GM18868 (cell line): ENCODE data around the gene PPFIBP2.

Experiments
- ATAC-seq: cut with Tn5 transposase; IDR thresholded peaks from one replicate; pipeline ENCODE4 v1.9.1; 2021; ENCODE audit warnings: mild to moderate bottlenecking, moderate library complexity; ENCODE audit not compliant: unreplicated experiment

The PPFIBP2 gene

DNA sequence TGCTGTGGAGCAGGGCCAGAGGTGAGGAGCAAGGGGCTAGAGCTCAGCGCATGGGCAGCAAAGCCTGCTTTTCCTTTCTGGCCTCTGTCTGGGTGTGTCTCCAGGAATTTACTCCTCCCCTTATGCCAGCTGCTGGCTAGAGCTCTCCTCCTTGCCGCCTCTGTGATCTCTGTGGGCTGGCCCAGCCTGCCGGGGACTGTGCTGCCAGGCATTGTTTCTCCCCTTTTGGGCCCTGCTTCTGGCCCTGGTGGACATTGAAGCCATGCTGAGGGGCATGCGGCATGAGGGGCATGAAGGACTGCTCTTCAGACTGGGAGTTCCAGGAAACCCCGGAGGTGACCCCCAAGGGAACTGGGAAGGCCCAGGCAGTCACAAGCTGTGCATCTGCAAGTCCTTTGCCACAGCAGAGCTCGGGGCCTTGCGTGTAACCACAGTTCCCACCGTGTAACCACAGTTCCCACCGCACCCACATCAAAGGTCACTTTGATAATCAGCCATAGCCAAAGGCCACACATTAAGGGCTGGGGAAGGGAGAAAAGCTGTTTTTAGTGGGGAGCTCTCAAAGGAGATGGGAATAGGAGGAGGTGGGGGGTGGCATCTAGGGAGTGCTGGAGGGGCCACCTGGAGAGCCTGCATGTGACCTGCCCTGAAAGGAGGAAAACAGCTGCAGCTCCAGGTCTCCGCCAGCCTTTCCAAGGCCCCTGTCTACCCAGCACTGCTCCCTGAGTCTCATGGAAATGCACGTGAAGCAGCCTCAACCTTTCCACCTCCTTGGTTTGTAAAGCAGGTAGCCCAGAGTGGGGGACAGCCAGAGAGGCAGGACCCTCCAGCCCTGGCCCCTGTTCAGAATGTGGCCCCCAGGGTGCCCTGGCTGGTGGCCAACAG, 62.3 kb downstream of the PPFIBP2 start:
- ATAC-seq, result no peak

DNA sequence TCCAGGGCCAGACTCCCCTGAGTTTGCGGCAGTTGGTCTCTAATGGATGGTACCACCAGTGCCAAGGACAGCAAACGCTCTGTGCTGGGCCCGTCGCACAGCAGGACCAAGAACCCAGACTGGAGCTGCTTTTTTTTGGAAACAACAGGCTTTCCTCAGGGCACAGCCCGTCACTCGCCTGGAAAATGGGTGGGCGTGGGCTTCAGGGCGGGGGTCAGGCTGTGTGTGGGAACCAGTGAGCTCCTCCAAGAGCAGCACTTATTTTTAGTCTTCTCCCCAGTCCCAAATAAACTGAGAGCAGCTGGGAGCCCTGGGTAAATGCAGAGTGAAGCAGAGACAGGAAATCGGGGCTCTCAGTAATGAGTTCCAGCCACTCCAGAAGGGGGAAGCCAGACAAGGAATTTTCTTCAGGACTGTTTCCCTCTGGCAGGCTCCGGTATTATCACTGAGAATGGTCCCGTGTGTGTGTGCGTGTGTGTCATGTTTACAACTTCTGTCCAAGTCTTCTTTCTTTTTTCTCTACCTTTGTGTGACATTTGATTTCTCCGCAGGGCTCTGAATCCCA, 63.0 kb downstream of the PPFIBP2 start:
- ATAC-seq, result no peak

DNA sequence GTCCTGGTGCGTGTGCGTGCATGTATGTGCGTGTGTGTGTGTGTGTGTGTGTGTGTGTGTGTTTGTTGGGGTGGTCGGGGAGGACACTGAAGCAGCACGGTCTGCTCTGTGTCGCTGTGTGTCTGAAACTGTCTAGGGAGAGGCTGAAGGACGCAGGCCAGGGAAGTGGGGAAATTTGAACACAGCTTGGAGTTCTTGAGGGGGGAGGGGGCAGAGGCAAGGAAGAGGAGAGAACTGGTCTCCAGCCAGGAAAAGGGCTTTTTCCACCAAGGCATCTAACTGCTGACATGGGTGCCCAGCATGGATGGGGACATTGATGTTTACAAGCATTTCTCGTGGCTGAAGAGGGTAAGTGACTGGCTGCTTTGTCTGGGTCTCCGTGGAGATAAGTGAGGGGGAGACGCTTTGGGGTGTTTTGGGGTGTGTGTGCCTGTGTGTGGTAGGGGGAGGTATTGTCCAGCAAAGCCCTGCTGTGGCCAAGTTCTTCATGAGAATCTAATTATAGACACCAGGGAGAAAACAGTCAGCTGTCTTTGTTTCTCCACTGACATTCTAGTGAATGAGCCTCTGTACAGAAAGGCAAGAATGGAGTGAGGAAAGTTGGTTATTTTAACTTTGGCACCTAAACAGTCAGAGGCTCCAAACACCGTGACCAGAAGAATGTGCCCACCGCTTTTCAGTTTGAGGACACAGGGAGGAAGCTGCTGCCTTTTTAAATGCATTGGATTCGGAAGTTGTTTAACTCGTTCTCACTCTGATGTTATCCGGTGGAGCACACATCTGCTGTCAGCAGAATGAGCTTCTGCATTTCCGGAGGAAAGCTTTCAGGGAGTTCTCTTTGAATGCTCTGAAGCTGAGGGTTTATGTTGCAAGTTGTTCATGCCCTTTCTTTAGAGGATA, 63.7 kb downstream of the PPFIBP2 start:
- ATAC-seq, result peak; percentile 55

DNA sequence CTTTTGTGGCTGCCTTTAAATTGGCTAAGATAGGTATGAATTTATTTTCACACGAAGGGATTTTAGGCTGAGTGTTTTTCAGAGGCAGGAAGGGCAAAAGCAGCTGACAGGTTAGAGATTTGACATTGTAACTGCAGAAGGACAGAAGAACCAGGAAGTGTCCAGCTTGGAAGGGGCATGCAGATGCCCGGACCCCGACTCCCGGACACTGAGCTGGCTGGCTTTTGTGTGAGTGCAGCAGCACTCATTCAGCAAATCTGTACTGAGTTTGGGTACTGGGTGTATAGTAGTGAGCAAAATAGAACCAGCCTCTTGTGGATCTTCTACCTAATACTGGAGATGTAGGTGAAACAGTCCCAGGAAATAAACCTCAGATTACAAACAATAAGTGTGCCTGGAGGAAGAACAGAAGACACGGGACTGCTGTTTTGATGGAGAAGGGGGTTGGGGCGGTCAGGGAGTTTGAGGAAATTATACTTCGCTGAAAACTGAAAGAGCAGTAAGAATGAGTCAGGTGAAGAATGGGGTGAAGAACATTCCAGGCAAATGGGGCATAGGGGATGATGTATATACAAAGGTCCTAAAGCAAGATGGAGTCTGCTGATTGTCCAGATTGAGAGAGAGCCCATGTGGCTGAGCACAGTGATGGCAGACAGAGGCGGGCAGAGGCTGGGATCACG, 64.6 kb downstream of the PPFIBP2 start:
- ATAC-seq, result no peak

DNA sequence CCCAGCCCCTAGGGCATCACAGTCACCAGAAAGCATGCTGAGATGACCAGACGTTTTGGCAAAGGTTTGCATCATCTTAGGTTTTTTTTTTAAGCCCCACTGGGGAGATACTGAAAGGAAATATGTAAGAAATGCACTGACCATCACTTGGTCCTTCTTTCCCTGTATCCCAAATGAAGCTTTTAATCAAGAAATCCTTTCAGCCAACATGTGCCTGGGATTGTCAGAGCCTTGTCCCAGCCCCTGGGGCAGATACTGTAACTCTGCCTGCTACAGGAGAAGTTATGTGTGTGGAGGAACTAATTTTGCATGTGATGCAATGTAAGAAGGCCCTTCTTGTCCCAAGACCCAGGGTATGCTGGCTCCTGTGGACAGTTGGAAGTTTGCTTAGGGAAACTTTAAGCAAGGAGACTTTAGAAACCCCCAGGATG, 65.6 kb downstream of the PPFIBP2 start:
- no peak for ATAC-seq

DNA sequence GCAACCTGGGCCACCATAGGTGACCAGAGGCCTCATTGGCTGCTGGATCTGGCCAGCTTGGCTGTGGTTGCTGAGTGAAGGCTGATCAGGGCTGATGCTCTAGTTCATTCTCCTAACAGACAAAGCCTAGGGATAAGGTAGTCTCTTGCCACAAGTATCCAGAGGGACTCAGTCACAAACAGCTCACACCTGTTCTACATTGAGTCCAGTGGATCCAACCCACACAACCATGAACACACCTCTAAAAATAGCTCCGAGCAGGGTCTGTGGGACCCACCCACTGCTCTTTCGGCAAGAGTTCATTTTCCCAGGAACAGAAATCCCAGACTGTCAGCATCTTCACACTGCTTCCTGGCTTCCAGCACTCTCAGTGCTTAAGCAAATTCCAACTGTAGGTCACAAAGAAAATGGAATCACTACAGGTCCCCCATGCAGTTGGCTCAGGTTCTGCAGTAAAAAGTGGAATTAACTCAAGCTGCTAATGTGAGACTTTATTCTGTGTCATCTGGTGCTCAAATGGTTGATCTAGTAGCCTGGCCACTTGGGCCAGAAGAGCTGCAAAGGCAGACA, 67.3 kb downstream of the PPFIBP2 start:
- no peak for ATAC-seq

DNA sequence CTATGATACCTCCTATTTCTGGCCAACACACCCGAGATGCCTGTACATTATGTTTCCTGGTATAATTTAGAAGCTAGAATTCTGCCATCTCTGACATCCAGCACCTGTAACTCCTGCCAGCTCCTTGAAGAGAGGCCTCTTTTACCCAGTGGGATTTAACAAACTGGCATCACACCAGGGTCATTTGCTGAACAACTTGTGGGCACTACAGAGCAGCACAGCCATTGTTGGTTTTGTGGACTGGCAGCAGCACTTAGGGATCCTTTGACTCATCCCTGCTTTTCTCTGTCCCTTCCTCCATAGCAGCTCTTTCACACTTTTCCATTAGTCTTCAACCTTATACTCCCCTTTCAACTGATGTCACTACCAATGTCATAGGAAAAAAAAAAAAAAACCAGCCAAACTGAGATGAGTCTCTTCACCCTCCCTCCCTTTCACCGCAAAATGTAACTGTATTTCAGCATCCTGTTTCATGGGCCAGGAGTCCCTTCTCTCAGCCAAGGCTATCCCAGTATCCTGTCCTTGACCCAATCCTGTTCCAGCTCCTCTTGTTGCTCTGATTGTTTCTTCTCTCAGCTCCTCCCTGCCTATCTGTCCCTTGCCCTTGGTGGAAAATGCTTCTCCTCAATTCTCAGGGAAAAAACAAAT, 68.7 kb downstream of the PPFIBP2 start:
- no peak for ATAC-seq

DNA sequence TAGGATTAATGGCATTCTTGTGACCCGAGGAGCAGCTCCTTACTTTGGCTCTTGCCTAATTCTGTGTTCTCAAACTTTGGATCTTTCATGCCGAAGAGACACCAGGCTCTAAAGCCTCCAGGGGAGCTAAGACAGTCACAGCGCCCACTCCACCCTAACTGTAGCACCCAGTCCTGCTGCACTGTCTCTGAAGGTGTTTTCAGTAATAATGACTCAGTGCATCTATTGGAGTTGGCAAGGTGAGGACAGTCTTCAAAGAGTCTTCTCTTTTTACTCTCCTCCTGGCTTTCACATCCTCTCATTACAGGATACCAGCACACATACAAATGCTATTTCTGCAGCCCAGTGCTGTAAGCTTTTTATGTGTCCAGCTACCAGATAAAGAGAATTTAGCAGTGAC, 69.4 kb downstream of the PPFIBP2 start:
- ATAC-seq, result peak; percentile 39

DNA sequence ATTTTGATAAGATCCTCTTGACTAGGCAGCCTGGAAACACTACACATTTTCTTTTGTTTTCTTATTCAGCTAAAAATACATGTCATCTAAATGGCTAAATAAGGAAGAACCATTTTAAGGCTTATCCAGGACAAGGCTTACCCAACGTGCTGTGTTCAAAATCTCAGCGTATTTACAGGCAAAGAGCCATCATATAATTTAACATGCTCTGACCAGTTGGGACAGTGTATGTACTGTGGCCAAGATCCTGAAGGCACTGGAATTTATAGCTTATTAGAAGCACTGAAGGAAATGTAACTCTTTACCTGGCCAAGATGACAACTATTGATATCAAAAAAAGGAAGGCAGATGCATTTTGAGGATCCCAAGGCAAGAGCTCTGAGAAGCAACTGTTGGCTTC, 71.1 kb downstream of the PPFIBP2 start:
- no peak for ATAC-seq

DNA sequence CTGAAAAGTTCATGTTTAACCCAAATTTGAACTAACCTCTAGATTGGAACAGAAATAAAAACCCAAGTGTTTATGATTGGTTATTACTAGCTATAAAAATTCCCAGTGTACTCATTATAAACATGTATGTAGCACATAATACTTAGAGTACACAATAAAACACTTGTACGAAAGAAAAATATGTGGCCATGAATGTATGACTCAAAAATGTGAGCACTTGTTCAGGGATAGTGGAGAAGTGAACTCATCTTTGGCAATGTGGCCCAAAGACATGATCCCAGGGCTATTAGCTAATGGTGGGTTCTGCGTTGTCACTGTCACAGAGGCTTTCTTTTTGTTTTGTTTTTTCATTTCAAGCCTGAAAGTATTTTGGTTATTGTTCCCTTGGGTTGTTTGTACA, 72.0 kb downstream of the PPFIBP2 start:
- ATAC-seq, result no peak

DNA sequence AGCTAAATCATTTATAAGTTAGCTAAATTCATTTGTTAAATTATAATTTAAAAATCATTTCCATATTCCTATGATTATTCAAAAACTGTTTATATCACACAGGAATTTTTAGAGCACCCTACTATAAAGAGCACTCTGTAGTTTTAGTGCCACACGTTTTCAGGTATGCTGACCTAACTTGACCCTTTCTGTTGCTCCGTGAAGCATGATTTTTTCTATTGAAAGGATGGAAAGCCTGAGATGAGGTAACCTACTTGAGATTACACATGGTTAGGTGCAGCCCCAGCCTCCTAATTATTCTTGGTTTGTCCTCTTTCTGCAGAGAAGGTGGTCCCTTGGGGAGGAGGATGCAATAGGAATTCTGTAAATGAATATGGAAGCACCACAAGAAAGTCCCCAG, 72.6 kb downstream of the PPFIBP2 start:
- no peak for ATAC-seq

DNA sequence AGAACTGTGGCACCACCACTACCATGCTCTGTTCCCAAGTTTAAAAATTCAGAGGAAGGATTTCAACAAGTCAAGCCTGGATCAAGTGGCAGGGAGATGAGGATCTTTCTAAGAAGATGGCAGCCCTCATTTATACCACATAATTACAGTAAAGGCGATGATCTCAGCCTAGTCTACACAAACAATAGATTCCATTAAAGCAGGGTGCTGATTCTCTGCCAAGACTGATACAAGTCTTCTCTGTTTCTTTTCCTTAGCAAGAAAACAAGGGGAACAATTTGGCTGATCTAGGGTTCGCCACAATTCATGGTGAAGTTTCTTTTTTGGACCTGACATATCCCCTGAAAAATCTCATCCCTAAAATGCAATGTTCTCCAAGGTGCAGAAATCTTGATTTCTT, 73.9 kb downstream of the PPFIBP2 start:
- no peak for ATAC-seq

DNA sequence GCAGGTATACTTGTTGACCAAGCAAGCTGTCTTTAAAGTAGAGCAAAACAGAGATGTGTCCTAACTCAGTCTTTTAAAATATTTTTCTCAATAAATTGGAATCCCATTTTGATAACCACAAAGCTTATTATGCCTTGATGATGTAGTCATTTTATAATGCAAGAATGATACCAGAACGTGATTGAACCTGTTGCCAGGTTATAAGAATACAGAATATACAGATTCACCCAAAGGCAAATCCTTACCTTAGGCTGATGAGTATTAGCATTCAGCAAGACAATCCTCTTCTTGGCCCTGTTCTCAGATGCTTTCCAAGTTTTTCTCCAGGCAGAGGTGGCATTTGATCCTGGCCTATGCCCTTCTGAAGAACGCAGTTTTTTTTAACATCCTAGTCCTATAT, 76.1 kb downstream of the PPFIBP2 start:
- no peak for ATAC-seq

DNA sequence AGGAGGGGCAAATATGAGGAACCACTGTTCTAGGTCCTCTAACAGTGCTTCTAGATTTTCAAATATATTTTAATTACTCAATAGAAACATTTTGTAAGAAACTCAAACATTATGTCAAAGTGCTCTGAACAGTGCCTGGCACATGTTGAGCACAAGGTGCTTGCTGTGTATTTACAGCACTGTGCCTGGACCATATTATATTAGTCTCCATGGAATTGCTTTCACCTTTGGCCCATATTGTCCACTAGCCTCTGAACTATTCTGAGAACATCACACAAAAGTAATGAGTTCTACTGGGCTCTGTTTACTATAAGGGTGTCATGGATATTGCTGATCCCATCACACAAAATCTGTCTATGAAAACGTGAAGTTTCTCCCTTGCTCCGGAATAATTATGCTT, 76.7 kb downstream of the PPFIBP2 start:
- no peak for ATAC-seq

DNA sequence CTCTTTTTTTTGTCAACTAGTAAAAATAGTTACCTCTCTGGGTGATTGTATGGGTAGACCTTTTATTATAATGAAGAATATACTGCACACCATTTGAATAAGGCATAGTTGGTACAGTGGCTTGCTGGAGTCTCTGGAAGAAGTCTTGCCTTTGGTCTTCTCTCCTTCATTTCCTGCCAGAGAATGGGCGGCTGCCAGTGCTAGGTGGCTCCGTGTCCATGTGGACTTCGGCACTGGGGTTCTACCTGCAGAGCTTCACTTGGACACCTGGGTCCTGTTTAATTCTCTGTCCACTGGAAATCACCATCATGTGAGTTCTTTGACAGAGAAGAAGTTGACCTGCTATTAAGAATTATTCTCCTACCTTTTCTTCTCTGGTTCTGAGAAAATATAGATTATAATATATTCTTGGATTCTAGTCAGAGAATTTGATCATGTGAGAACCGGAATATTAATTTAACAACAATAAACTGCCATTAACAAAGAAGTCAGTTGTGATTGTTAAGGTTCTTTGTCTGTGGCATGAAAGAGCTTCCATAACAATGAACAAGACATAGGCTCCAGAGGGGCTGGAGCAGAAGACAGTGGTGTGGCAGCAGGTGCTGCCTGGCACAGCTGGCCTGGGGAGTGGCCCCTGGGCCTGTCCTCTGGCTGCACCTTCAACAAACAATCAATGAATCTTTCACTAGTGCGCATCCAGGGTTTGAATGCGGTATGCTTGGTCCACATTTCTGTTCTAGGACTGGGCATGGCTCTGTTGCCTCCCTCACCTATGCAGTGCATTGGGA, 77.5 kb downstream of the PPFIBP2 start:
- no peak for ATAC-seq

DNA sequence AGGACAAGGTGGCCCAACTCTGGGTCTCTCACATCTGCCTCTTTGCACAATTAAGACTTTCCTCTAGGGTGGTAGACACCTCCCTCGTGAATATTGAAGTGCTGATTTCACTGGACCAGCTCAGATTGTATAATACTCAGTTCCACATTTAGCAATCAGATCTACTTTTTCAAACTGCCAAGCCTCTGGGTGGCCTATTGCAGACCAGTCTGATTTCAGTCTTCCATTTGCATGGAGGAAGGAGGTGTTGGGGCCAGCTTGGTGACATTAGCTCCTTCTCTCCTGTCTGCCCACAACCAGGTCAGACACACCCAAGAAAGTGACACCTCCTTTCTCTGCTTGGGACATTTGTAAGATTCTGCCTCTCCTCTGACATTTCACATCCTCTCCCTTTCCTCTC, 78.2 kb downstream of the PPFIBP2 start:
- ATAC-seq, result no peak

DNA sequence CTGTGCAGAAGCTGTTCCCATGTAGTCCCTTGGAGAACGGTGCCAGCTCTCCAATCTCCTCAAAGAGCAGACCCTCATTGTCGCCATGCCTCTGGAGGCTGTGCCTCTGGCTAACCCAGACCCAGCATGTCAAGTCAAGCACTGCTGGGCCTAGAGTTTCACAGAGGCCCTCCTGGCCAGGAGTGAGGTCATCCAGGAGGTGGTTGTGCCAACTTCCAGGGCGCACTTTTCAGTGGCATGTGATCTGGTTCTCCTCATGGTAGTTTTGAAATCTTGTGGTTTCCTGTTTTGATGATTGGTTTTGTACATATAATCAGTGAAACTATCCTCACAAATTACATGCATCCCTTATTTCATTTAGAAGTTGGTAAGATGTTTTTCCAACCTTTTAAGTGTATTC, 78.9 kb downstream of the PPFIBP2 start:
- ATAC-seq, result no peak

DNA sequence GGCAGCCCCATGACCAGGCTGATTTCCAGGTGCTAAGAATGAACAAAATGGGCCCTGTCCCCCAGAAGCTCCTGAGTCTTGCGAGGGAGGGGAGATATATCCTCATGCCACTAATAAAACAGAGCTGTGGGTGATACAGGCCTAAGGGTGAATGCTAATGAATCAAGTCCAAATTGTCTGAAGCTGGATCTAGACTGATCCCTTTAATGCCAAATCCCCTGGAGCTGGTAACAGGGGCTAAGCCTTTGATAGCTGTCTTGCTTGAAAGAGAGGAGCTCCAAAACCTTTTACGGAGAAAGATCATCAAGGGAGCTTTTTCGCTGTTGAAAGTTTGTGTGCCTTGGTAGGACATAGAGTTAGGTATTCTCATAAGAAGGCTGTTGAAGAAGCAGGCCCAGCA, 79.7 kb downstream of the PPFIBP2 start:
- ATAC-seq, result no peak
